Breast epithelium (tissue), 3 donors: ENCODE results near the gene BRAT1.

Source experiments
- POLR2AphosphoS5 ChIP-seq, 3 donors: sonication (generic); formaldehyde crosslinking; IDR thresholded peaks; one replicate each; pipeline ENCODE4 v1.6.1; 2017; ENCODE audit warnings: antibody characterized with exemption in 3 of 3
- TF ChIP-seq, protein P1 (sequence below), 3 donors: fragments of 450-650 bp; IDR thresholded peaks; one replicate each; pipeline ENCODE4 v1.5.1; 2016 to 2017; ENCODE audit warnings: antibody characterized with exemption in 3 of 3, mild to moderate bottlenecking in 3 of 3, moderate library complexity in 3 of 3

DNA sequence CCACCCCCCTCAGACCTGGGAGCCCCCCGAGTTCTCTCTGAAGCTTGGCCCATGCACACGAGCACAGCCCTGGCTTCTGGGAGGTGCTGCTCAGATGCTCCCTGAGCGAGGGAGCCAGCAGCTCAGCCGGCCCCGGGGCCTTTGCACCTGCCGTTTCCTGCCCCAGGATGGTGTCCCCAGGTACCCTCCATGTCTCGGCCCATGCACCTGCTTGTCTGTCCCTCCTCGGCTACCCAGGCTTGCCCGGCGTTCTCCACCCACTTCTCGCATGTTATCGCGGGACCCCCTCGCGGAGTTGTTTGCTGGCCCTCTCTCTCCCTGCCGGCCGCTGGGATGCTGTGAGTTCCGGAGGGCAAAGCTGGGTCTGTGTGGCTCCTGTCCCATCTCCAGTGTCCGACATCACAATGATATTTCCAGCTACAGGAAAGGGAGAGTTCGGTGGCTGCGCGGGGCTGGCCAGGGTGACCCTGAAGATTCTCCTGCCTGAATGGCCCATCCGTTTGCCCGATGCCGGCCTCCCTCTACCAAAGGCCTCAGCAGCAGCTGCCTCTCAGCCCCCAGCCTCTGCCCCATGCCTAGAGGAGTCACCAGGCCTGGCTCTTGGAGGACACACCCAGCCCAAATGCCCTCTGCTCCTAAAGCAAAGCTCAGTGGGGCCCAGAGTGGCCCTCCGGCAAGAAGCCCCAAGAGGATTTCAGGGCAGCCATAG lies 48.0 kb downstream of the BRAT1 start:
- TF ChIP-seq POLR2AphosphoS5 (IDR thresholded peaks at IDR 0.05): no peak
- TF ChIP-seq, protein P1, sequence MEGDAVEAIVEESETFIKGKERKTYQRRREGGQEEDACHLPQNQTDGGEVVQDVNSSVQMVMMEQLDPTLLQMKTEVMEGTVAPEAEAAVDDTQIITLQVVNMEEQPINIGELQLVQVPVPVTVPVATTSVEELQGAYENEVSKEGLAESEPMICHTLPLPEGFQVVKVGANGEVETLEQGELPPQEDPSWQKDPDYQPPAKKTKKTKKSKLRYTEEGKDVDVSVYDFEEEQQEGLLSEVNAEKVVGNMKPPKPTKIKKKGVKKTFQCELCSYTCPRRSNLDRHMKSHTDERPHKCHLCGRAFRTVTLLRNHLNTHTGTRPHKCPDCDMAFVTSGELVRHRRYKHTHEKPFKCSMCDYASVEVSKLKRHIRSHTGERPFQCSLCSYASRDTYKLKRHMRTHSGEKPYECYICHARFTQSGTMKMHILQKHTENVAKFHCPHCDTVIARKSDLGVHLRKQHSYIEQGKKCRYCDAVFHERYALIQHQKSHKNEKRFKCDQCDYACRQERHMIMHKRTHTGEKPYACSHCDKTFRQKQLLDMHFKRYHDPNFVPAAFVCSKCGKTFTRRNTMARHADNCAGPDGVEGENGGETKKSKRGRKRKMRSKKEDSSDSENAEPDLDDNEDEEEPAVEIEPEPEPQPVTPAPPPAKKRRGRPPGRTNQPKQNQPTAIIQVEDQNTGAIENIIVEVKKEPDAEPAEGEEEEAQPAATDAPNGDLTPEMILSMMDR (IDR thresholded peaks at IDR 0.05): no peak
